ENCODE measurements around the gene TTN. TPM values are rescaled to one million over a fixed set of nuclear protein-coding genes. Genes with fewer than 3 reads are reported as not detected.

TTN gene
- total and polyA plus RNA-seq, 2 of the 8 experiments (the other 6 are each of a cell fraction or from before 2014, with no cell fraction given): 0.30 to 9.7 TPM

DNA sequence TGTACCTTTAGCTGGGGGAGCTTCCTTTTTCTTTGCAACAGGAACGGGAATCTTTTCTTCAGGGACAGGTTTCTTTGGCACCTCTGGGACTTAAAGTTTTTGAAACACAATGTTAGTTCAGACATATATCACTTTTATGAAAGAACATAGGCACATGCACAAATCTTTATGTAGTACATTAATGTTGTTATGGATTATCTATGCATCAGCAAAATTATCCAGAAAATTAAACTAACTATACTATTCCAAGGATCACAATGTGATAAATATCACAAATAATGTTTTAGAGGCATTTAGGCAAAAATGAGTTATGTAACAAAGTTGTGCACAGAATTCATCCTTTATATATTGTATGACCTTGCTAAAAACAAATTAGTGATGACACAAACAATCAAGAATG lies 117.4 kb downstream of the TTN start:
- H4K5ac ChIP-seq (ENCODE audit: insufficient read length, low read depth, low read length): no peak overlapping the region
- ChIA-PET POLR2A (ENCODE audit: partially characterized antibody) (no interaction called here), CTCF (ENCODE audit: partially characterized antibody) (interaction anchor here (1.1 to 3.5 kb wide), 2 partner anchors 11 to 16 kb away, joined by 3 to 21 read pairs; no protein-coding TSS in a partner anchor)
- H4K8ac ChIP-seq (ENCODE audit: extremely low read depth, insufficient read depth, low read length): no peak overlapping the region
- no peaks in the 10 kb centered on the region for H3K27me3 ChIP-seq (replicated peaks in 1 of 4; ENCODE audit: control insufficient read depth in 3 of 4, extremely low read depth in 1 of 4, insufficient read depth in 3 of 4, low read length in 3 of 4)
- no peak overlapping the region for H3K9ac ChIP-seq (replicated peaks in 1 of 4; ENCODE audit: extremely low read depth in 1 of 4, low read depth in 3 of 4, low read length in 3 of 4)
- no peak overlapping the region for H3K27ac ChIP-seq (ENCODE audit: low read depth, low read length)
- no peak overlapping the region for H2BK15ac ChIP-seq (ENCODE audit: low read length)
- no peaks in the 10 kb centered on the region for H3K79me1 ChIP-seq (ENCODE audit: low read depth, low read length)
- no peak overlapping the region for H3K14ac ChIP-seq (ENCODE audit: insufficient read length)
- no peak overlapping the region for H3K23ac ChIP-seq (ENCODE audit: insufficient read length)
- no peak overlapping the region for H3K4me3 ChIP-seq (ENCODE audit: extremely low read depth in 1 of 4, insufficient read depth in 2 of 4, low read depth in 3 of 4, low read length in 4 of 4)
- WGBS, 2 experiments (ENCODE audit: extremely low coverage in 1 of 2, insufficient coverage in 1 of 2, insufficient read length in 1 of 2, insufficient replicate concordance in 2 of 2, low coverage in 1 of 2, low lambda C conversion rate in 2 of 2, missing lambda C conversion rate in 1 of 2): 90% methylated on average over 1 of the region's 1 CpG; no CpG with 5 or more reads in 1 of the 2 experiments
- no peak overlapping the region for H2BK20ac ChIP-seq (ENCODE audit: low read length)
- H3K4me2 ChIP-seq (ENCODE audit: insufficient read depth in 1 of 2, low read depth in 2 of 2, low read length in 2 of 2): no peak overlapping the region
- H3K56ac ChIP-seq (replicated peaks; ENCODE audit: insufficient read length, low read depth, low read length): no peak overlapping the region
- no peak overlapping the region for H2BK120ac ChIP-seq (replicated peaks; ENCODE audit: low read depth, low read length)
- H4K20me1 ChIP-seq (replicated peaks in 1 of 2; ENCODE audit: control insufficient read depth in 1 of 2, insufficient read depth in 2 of 2, low read length in 2 of 2): no peaks in the 10 kb centered on the region
- H3K4me1 ChIP-seq (replicated peaks in 1 of 4; ENCODE audit: control insufficient read depth in 3 of 4, insufficient read depth in 4 of 4, low read length in 3 of 4): no peaks in the 10 kb centered on the region
- no peak overlapping the region for H3K4ac ChIP-seq (replicated peaks; ENCODE audit: insufficient read length, low read depth, low read length)
- H3K9me3 ChIP-seq (ENCODE audit: insufficient read depth in 2 of 2, low read depth in 1 of 2, low read length in 1 of 2): no peaks in the 10 kb centered on the region
- H4K91ac ChIP-seq (replicated peaks; ENCODE audit: insufficient read length, low read length): no peak overlapping the region
- no peak overlapping the region for H2AK5ac ChIP-seq (ENCODE audit: low read depth, low read length)
- H2AFZ ChIP-seq (ENCODE audit: low read length): no peak overlapping the region
- DNase-seq (ENCODE audit: low read depth in 1 of 2, low spot score in 2 of 2) (no peak), FAIRE-seq (no peak)
- no peak overlapping the region for H3K18ac ChIP-seq (ENCODE audit: extremely low read depth, low read length)
- no peak overlapping the region for H2BK5ac ChIP-seq (ENCODE audit: low read depth, low read length)
- no peaks in the 10 kb centered on the region; a peak in 1 of 8 replicates for H3K36me3 ChIP-seq (ENCODE audit: control insufficient read depth in 2 of 4, insufficient read depth in 4 of 4, low read length in 3 of 4)
- H2BK12ac ChIP-seq (ENCODE audit: low read depth, low read length): no peak overlapping the region
- H3K23me2 ChIP-seq (ENCODE audit: low read depth, low read length): no peaks in the 10 kb centered on the region
- no peaks in the 10 kb centered on the region for H3K79me2 ChIP-seq (ENCODE audit: control insufficient read depth in 1 of 2, insufficient read depth in 2 of 2, low read length in 2 of 2)
- no peak for TF ChIP-seq NANOG (IDR thresholded peaks at IDR 0.05; ENCODE audit: insufficient read depth, low read depth, low read length, poor library complexity, severe bottlenecking)

Data from H1 (cell line).